Omental fat pad (tissue), 4 donors: Measurements from ENCODE around the gene SLFN12L. TPM values are rescaled to one million over a fixed set of nuclear protein-coding genes. Genes with fewer than 3 reads are reported as not detected.
"Not testable (repeated sequence)": the region's sequence is repeated elsewhere in the genome, so short reads cannot be mapped to it uniquely, and the experiment has no call there.

Experiments
- ATAC-seq: fragments of 150-250 bp; one replicate; pipeline ENCODE4 v1.9.1; 2016; ENCODE audit warnings: mild to moderate bottlenecking, moderate library complexity; ENCODE audit not compliant: low FRiP score
- DNase-seq: peaks from one replicate; pipeline ENCODE4 v3.0.0-alpha.2; 2019; ENCODE audit warnings: low spot score
- total RNA-seq, 4 donors: library from RNA; depleted of rRNA; stranded (reverse); fragments of >200 nt; gene quantifications; one replicate each; pipeline ENCODE4 v1.1.0, GENCODE V29; 2016
- TF ChIP-seq, protein P1 (sequence below), 3 donors: fragments of 450-650 bp; IDR thresholded peaks; one replicate each; pipeline ENCODE4 v1.5.1; 2016 to 2017; ENCODE audit warnings: antibody characterized with exemption in 3 of 3, mild to moderate bottlenecking in 3 of 3, moderate library complexity in 2 of 3

SLFN12L gene
- total RNA-seq, 4 donors from 2014 or later = 2.3 to 31.2 (median 4.7) TPM

DNA sequence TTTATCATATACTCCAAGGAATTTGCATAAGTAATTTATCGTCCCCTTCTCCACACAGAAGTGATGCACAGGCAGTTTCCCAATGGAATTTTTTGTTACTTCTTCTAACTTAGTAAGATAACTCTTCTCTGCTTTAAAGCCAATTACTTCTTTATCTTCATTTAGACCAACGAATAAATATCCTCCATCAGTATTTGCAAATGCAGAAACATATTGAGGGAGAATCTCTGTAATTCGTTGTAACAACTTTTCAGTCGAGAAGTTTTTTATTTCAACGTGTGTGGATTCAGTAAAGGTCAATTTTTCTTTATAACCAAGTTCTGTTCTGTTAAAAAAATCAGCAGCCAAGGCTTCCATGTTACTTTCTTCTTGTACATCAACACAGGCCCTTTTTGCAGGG is 58.2 kb downstream of the SLFN12L start:
- TF ChIP-seq, protein P1, sequence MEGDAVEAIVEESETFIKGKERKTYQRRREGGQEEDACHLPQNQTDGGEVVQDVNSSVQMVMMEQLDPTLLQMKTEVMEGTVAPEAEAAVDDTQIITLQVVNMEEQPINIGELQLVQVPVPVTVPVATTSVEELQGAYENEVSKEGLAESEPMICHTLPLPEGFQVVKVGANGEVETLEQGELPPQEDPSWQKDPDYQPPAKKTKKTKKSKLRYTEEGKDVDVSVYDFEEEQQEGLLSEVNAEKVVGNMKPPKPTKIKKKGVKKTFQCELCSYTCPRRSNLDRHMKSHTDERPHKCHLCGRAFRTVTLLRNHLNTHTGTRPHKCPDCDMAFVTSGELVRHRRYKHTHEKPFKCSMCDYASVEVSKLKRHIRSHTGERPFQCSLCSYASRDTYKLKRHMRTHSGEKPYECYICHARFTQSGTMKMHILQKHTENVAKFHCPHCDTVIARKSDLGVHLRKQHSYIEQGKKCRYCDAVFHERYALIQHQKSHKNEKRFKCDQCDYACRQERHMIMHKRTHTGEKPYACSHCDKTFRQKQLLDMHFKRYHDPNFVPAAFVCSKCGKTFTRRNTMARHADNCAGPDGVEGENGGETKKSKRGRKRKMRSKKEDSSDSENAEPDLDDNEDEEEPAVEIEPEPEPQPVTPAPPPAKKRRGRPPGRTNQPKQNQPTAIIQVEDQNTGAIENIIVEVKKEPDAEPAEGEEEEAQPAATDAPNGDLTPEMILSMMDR (IDR thresholded peaks at IDR 0.05) = no peak
- DNase-seq = no peak
- no peak for ATAC-seq

DNA sequence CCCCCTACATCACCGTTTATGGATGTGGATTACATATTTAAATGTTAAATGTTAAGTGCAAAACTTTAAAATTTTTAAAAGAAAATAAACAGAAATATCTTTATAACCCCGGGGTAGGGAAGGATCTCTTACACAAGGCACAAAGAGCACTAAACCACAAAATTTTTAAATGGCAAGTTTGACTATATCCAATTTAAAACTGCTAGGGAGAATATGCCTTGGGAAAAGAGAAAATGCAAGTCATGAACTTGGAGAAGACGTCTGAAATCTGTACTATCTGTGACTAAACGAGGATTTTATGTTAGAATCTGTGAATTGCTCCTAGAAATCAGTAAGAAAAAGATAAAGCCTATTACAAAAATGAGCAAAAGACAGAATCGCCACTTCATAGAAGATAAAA is 60.2 kb downstream of the SLFN12L start:
- ATAC-seq = no peak
- DNase-seq = no peak
- TF ChIP-seq, protein P1 (IDR thresholded peaks at IDR 0.05) = no peak

DNA sequence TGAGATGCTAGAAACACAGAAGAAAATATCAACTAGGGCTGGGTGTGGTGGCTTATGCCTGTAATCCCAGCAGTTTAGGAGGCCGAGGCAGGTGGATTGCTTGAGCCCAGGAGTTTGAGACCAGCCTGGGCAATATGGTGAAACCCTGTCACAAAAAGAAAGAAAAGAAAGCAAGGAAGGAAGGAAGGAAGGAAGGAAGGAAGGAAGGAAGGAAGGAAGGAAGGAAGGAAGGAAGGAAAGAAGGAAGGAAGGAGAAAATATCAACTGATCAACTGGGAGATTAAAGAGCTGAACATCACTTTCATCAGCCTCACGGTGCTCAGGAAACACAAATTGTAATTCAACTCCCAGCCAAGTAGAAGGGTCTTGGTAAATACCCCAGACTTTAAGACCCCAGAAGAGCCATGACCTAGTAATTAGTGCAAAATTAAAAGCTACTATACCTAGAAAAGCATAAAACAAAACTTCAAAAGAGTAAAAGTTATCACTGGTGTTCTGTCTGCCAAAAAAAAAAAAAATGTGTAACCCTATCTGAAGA is 61.1 kb downstream of the SLFN12L start:
- ATAC-seq = no peak
- TF ChIP-seq, protein P1 (IDR thresholded peaks at IDR 0.05) = no peak
- no peak for DNase-seq

DNA sequence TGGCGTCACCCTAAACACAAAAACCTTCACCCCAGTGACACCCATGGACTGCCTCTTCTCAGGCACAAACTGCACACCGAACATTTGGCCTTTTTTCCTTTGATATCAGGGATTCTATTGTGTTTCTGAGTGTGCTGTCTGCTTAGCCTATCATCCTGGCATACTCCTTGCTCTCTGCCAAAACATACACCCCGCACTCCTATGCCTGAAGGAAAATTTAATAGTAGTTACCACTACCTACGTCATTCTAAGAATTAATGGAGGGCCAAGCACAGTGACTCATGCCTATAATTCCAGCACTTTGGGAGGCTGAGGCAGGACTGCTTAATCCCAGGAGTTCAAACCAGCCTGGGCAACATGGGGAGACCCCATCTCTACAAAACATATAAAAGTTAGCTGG is 69.0 kb downstream of the SLFN12L start:
- DNase-seq = no peak
- TF ChIP-seq, protein P1 (IDR thresholded peaks at IDR 0.05) = no peak

DNA sequence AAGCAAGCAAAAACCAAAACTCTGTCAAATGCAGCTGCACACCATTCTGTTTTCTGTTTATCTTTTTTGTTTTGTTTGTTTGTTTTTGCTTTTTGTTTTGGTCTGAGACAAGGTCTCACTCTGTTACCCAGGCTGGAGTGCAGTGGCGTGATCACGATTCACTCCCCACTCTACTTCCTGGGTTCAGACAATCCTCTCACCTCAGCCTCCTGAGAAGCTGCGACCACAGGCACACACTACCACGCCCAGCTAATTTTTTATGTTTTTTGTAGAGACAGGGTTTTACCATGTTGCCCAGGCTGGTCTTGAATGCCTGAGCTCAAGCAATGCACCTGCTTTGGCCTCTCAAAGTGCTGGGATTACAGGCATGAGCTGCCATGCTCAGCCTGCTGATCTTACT is 69.7 kb downstream of the SLFN12L start:
- ATAC-seq (no peak), DNase-seq (no peak)
- TF ChIP-seq, protein P1 (IDR thresholded peaks at IDR 0.05) = no peak

More for the DNA sequence above, 69.0 kb downstream of the SLFN12L start:
- no peak for ATAC-seq

DNA sequence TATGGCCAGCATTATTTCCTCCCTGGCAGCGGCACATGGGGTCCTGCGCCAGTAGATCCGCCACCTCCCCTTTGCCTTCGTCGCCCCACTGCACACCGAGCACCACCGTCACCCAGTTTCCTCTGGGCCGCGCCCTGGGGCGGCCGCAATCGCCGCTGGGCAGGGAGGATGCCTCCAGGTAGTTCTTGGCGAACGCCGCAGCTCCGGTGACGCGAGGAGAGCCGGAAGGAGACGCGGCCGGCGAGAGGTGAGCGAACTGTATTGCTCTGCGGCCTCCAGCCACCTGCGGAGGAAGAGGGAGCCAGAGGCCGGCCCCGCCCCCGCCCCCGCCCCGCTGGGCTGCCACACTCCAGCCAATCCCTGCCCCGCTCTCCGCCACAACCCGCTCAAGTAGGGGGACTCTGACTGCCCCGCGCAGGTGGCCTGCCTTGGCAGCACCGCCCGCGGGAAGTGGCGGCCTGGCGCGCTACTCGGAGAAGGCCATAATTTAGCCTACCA is 77.1 kb downstream of the SLFN12L start:
- ATAC-seq (peak; percentile 77), DNase-seq (no peak)
- TF ChIP-seq, protein P1 (IDR thresholded peaks at IDR 0.05) = no peak

DNA sequence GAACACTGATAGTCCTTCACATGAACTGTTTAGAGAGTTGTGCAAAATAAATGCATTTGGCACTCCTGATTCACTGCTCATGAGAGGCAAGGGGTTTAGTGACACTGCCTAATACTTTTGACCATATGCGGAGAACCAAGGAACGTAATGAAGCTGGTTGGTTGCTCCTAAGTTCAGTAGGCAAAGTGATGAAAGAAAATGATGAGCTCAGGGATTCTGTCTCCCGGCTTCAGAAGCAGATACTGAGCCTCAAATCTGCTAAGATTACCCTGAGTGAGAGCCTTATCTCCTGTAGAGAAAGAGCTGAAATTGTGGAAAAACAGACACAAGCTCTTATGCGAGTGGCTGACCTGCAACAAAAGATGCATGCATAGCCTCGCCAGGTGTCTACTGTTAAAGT is 83.4 kb downstream of the SLFN12L start:
- ATAC-seq, DNase-seq: not testable (repeated sequence)
